GM10266 (cell line): Measurements from ENCODE around the gene RHOF.

Source experiments
- DNase-seq: peaks from one replicate; pipeline ENCODE4 v3.0.0; 2012; ENCODE audit errors: extremely low spot score
- TF ChIP-seq, protein P1 (sequence below): IDR thresholded peaks from 2 replicates; pipeline ENCODE4 v1.5.1; 2012; ENCODE audit warnings: mild to moderate bottlenecking, low read depth; ENCODE audit not compliant: control insufficient read depth, insufficient read depth; ENCODE audit errors: missing control alignments

Gene RHOF

DNA sequence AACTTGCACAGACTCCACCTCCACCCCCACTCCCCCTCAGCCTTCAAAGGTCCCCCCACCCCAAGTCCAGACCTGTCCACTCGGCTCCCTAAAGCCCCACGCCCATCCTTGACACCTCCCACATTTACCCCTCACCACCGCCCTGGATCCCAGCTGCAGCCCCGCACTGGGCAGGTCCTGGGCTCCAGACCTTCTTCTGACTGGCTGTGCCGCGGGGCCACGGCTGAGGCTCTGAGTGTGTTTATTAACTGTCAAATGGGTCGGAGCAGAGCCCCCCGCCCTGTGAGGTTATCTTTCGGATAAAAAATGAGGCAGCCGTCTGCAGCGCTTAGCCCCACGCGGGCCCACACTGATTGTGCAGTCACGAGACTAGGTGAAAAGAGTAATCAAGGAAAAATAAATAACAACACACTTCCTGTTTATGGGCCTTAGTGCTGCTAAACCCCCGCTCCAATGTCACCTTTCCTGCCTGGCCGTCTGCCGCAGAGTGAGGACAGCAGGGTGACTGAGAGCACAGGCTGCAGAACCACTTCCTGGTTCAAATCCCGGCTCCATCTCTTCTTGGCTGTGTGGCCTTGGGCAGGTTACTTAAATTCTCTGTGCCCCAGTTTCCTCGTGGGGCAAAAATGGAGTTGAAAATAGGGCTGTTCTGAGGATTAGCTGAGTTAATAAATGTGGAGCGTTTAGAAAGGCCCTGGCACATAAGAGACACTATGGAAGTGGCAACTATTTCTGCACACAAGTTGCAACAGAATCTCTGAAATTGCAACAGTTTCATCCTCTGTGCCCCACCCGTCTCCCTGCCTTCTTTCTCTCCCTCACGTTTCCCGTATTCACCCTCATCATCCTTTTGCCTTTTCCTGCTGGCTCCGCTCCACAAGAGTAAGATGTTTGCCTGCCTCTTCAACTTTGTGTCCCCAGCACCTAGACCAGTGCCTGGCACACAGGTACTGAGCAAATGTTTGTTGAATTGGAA, 19.7 kb upstream of the RHOF start:
- no peak for DNase-seq
- TF ChIP-seq, protein P1, sequence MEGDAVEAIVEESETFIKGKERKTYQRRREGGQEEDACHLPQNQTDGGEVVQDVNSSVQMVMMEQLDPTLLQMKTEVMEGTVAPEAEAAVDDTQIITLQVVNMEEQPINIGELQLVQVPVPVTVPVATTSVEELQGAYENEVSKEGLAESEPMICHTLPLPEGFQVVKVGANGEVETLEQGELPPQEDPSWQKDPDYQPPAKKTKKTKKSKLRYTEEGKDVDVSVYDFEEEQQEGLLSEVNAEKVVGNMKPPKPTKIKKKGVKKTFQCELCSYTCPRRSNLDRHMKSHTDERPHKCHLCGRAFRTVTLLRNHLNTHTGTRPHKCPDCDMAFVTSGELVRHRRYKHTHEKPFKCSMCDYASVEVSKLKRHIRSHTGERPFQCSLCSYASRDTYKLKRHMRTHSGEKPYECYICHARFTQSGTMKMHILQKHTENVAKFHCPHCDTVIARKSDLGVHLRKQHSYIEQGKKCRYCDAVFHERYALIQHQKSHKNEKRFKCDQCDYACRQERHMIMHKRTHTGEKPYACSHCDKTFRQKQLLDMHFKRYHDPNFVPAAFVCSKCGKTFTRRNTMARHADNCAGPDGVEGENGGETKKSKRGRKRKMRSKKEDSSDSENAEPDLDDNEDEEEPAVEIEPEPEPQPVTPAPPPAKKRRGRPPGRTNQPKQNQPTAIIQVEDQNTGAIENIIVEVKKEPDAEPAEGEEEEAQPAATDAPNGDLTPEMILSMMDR: no peak

- TF ChIP-seq, protein P1: peak; percentile 26
- peak; percentile 80 for DNase-seq
Observed at GRCh38 chr12:121812320-121812871, 18.9 kb upstream of the RHOF start.

GRCh38 chr12:121811434-121812319, 18.2 kb upstream of the RHOF start:
- TF ChIP-seq, protein P1: peak; percentile 93
- peak; percentile 95 for DNase-seq

DNA sequence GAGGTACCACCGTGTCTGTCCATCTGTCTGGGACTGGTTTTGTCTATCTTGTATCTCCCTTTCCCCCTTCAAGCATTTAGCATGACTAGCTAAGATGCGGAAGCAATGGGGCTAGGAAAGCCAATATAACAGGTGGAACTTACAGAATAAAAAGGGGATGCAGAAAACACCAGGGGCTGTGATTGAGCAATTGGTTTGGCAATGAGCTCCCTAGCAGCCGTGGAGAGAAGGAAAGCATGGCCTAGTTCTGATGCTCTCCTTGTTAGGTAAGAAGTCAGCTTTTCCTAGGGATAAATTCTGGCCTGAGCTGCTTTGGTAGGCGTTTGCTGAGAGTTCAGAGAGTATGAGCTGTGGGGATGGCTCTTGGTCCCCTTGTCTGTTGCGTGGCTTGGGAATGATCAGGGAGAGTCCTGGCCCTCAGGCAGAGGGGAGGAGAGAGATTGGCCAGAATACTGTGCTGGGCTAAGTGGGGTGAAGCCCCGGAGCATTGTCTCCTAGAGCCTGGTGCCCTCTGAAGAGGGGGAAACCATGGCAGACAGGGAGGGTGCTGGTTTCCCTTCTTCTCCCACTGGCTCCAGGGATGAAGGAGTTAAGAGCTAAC, 17.4 kb upstream of the RHOF start:
- TF ChIP-seq, protein P1: no peak
- DNase-seq: no peak

DNA sequence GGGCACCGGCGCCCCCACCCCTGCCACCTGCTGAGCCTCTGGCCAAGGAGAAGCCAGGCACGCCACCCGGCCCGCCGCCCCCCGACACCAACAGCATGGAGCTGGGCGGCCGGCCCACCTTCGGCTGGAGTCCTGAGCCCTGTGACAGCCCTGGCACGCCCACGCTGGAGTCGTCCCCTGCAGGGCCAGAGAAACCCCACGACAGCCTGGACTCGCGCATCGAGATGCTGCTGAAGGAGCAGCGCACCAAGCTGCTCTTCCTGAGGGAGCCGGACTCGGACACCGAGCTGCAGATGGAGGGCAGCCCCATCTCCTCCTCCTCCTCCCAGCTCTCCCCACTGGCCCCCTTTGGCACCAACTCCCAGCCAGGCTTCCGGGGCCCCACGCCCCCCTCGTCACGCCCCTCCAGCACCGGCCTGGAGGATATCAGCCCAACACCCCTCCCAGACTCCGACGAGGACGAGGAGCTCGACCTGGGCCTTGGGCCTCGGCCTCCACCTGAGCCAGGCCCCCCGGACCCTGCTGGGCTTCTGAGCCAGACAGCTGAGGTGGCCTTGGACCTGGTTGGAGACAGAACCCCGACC, 16.8 kb upstream of the RHOF start:
- TF ChIP-seq, protein P1: no peak
- no peak for DNase-seq

- TF ChIP-seq, protein P1: no peak
- no peak for DNase-seq
Observed at GRCh38 chr12:121809712-121810116, 16.2 kb upstream of the RHOF start.
